ENCODE measurements around the gene SKI. TPM values are rescaled to one million over a fixed set of nuclear protein-coding genes. Genes with fewer than 3 reads are reported as not detected.

The SKI gene
- total RNA-seq, 1 donor from 2014 or later = 66.2 TPM

GRCh38 chr1:2226525-2227345, 1.4 kb upstream of the SKI start:
- peaks cover 32% of the 10 kb centered on the region for H3K79me2 ChIP-seq (ENCODE audit: insufficient read depth, low read length)
- H3K27me3 ChIP-seq (ENCODE audit: insufficient read depth, low read length) = no peaks in the 10 kb centered on the region
- DNase-seq (ENCODE audit: low read depth) = no peak
- H3K4me1 Mint-ChIP-seq (ENCODE audit: low read depth, unreplicated experiment) = peaks cover 10% of the 10 kb centered on the region
- H3K4me3 ChIP-seq (ENCODE audit: insufficient read depth, low read depth, low read length) = peak overlapping the region; percentile 64
- H3K36me3 Mint-ChIP-seq (ENCODE audit: low read depth, unreplicated experiment) = peaks cover 4% of the 10 kb centered on the region
- H3K4me2 ChIP-seq (ENCODE audit: low read length) = peak overlapping the region; percentile 94
- no peaks in the 10 kb centered on the region for H3K9me3 Mint-ChIP-seq (ENCODE audit: unreplicated experiment)
- no peaks in the 10 kb centered on the region for H3K9me3 ChIP-seq (ENCODE audit: insufficient read depth, low read depth, low read length)
- H3K9ac ChIP-seq (ENCODE audit: low read length) = peak overlapping the region; percentile 95
- H3K4me1 ChIP-seq (ENCODE audit: insufficient read depth, low read length) = peaks cover 17% of the 10 kb centered on the region
- peak overlapping the region; percentile 93 for H3K27ac ChIP-seq (ENCODE audit: low read depth, low read length)
- peak overlapping the region; percentile 91 for H2AFZ ChIP-seq (ENCODE audit: low read depth, low read length)
- H3K27me3 Mint-ChIP-seq (ENCODE audit: low read depth, unreplicated experiment) = no peaks in the 10 kb centered on the region
- H3K36me3 ChIP-seq (ENCODE audit: insufficient read depth, low read length) = no peaks in the 10 kb centered on the region
- H3K27ac Mint-ChIP-seq (ENCODE audit: unreplicated experiment) = peak overlapping the region; percentile 96
- FAIRE-seq = no peak
- H4K20me1 ChIP-seq (ENCODE audit: insufficient read depth, low read length) = peaks cover 30% of the 10 kb centered on the region
- H3K4me3 Mint-ChIP-seq (ENCODE audit: unreplicated experiment) = peak overlapping the region; percentile 84
- TF ChIP-seq, protein P1, sequence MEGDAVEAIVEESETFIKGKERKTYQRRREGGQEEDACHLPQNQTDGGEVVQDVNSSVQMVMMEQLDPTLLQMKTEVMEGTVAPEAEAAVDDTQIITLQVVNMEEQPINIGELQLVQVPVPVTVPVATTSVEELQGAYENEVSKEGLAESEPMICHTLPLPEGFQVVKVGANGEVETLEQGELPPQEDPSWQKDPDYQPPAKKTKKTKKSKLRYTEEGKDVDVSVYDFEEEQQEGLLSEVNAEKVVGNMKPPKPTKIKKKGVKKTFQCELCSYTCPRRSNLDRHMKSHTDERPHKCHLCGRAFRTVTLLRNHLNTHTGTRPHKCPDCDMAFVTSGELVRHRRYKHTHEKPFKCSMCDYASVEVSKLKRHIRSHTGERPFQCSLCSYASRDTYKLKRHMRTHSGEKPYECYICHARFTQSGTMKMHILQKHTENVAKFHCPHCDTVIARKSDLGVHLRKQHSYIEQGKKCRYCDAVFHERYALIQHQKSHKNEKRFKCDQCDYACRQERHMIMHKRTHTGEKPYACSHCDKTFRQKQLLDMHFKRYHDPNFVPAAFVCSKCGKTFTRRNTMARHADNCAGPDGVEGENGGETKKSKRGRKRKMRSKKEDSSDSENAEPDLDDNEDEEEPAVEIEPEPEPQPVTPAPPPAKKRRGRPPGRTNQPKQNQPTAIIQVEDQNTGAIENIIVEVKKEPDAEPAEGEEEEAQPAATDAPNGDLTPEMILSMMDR (IDR thresholded peaks at IDR 0.05; ENCODE audit: insufficient read depth, low read depth, low read length) = no peak
- TF ChIP-seq EZH2 (IDR thresholded peaks at IDR 0.05; ENCODE audit: insufficient read depth, low read length) = no peak

DNA sequence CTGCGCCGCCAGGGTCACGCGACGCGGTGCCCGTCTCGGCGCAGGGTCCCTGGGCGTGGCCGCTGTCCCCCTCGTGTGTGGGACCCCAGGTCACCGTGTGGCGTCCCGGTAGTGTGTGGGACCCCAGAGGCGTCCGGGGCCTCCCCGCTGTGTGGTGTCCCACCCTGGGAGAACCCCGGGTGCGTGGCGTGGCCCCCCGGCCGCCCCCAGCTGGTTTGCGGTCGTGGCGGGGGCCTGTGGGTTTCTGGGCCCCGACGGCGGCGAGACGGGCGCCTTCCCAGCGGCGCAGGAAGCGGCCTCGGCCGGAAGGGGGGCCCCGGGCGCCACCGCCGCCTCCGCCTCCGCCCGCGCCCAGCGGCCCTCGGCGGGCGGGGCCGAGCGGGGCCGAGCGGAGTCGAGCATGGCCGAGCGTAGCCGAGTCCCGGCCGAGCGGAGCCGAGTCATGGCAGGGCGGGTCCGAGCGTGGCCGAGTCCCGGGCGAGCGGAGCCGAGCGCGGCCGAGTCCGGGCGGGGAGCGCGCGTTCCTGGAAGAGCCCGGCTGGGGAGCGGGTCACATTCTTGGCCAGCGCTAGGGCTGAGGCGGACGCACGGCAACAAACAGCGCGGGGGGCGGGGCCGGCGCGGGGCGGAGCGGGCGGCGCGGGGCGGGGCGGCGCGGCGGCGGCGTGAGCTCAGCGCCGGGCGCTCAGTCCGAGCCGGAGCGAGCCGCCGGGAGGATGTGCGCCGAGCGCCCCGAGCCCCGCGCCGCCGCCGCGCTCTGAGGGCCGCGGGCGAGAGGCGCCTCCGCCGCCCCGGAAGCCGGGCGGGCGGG, 568 bp upstream of the SKI start:
- Histone ChIP-seq H3K27me3 (ENCODE audit: insufficient read depth, low read length) (no peaks in the 10 kb centered on the region), H3K27ac (ENCODE audit: low read depth, low read length) (peak overlapping the region; percentile 93), H3K4me3 (ENCODE audit: insufficient read depth, low read depth, low read length) (peak overlapping the region; percentile 64), H3K4me1 (ENCODE audit: insufficient read depth, low read length) (peaks cover 24% of the 10 kb centered on the region), H4K20me1 (ENCODE audit: insufficient read depth, low read length) (peaks cover 38% of the 10 kb centered on the region), H3K4me2 (ENCODE audit: low read length) (peak overlapping the region; percentile 94), H3K9ac (ENCODE audit: low read length) (peak overlapping the region; percentile 95), H3K79me2 (ENCODE audit: insufficient read depth, low read length) (peaks cover 40% of the 10 kb centered on the region), H3K36me3 (ENCODE audit: insufficient read depth, low read length) (no peaks in the 10 kb centered on the region), H2AFZ (ENCODE audit: low read depth, low read length) (peak overlapping the region; percentile 91), H3K9me3 (ENCODE audit: insufficient read depth, low read depth, low read length) (no peaks in the 10 kb centered on the region)
- Mint-ChIP-seq H3K27ac (ENCODE audit: unreplicated experiment) (no peak overlapping the region), H3K9me3 (ENCODE audit: unreplicated experiment) (no peaks in the 10 kb centered on the region), H3K36me3 (ENCODE audit: low read depth, unreplicated experiment) (peaks cover 6% of the 10 kb centered on the region), H3K4me1 (ENCODE audit: low read depth, unreplicated experiment) (peaks cover 18% of the 10 kb centered on the region), H3K4me3 (ENCODE audit: unreplicated experiment) (no peak overlapping the region), H3K27me3 (ENCODE audit: low read depth, unreplicated experiment) (no peaks in the 10 kb centered on the region)
- FAIRE-seq (no peak), DNase-seq (ENCODE audit: low read depth) (peak; percentile 83)
- TF ChIP-seq EZH2 (IDR thresholded peaks at IDR 0.05; ENCODE audit: insufficient read depth, low read length) = no peak
- TF ChIP-seq, protein P1 (IDR thresholded peaks at IDR 0.05; ENCODE audit: insufficient read depth, low read depth, low read length) = no peak

All from astrocyte (in vitro differentiated cells and primary cell).